GM10847 (cell line): Measurements from ENCODE around the gene GDF2.

Source experiments
- POLR2A ChIP-seq: IDR thresholded peaks from 2 replicates; pipeline ENCODE4 v1.6.1; 2011; ENCODE audit not compliant: insufficient read length; ENCODE audit errors: extremely low read depth

GDF2 gene

DNA sequence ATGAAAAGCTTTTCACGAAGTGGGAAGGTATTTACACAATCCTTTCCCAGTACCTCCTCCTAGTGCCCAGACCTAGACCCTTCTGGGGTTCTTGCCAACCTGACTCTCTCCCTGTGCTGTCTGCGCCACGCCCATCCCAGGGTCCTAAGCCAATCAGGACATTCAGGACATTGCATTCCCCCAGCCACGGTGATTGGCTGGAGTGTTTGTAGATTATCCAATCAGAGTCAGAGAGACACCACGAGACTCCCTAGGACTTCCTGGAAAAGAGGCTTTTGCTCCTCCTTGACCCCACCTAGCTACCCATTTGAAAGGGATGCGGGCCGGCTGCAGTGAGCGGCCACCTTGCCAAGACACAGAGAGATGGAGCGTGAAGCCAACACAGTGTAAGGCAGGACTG lies 3.5 kb upstream of the GDF2 start:
- TF ChIP-seq POLR2A: no peak

GRCh38 chr10:47319784-47320183 lies 2.5 kb upstream of the GDF2 start:
- no peak for TF ChIP-seq POLR2A

- TF ChIP-seq POLR2A: no peak
Observed at GRCh38 chr10:47320812-47321211, 1.4 kb upstream of the GDF2 start.

- no peak for TF ChIP-seq POLR2A
Observed at GRCh38 chr10:47321521-47322195, 596 bp upstream of the GDF2 start.

GRCh38 chr10:47323087-47323486 lies 833 bp downstream of the GDF2 start:
- no peak for TF ChIP-seq POLR2A

DNA sequence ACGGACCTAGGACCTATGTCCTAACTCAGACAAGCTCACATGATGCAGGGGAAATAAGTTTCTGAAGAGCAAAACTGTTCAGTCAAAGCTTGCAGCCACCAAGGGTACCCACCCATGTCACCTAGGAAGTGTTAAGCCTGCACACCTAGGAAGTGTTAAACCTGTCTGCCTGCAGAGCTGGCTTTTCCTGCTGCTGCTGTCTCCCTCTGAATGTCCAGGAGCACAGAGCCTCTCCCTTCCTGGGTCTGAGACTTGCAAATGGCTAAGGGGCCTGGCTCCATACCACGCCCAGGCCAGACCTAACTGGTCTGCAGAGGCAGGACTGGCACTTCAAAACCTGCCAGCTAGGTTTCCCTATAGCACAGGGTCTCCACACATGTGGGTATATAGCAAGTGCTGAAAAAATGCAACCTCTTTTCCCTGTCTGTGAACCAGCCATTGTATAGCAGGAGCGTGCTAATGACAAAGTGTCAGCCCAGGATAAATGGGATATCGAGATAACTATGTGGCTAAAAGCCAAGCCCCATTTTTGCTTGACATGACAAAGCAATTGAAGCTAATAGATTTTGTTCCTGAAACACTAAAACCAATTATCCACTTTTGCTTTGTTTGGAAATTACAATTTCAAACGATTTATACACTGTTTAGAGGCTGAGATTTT lies 1.5 kb downstream of the GDF2 start:
- TF ChIP-seq POLR2A: no peak

GRCh38 chr10:47325303-47326291 lies 3.3 kb downstream of the GDF2 start:
- no peak for TF ChIP-seq POLR2A

DNA sequence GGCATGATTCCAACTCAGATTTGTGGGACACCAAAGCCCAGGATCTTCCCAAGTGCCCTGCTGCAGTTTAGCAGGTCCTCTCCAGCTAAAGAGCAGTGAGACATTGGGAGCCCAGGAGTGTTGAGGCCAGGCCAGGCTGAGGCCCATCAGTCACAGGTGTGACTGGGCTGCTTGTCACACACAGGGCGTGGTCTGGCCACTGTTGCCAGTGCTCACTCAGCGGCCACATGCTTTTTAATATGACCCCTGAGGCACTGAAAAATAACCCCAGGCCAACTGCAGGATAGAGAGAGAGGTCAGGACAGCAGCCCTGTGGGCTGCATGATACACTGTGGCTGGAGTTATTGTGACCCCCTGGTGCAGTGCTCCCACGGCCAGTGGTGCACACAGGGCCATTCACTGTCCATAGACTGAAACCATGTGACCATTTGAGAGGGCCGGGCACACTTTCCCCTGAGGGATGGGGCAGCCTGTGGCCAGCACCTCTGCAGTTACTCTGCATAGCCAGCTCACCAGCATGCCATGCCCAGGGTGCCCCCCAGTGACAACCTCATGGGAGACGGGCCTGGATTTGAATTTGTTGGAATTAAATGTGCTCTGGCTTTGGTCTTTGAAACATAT lies 4.2 kb downstream of the GDF2 start:
- no peak for TF ChIP-seq POLR2A

GRCh38 chr10:47326927-47327330 lies 4.7 kb downstream of the GDF2 start:
- TF ChIP-seq POLR2A: no peak

- no peak for TF ChIP-seq POLR2A
Observed at GRCh38 chr10:47329855-47330254, 7.6 kb downstream of the GDF2 start.

GRCh38 chr10:47330366-47330765 lies 8.1 kb downstream of the GDF2 start:
- TF ChIP-seq POLR2A: no peak

- TF ChIP-seq POLR2A: no peak
Observed at GRCh38 chr10:47330804-47331203, 8.6 kb downstream of the GDF2 start.

DNA sequence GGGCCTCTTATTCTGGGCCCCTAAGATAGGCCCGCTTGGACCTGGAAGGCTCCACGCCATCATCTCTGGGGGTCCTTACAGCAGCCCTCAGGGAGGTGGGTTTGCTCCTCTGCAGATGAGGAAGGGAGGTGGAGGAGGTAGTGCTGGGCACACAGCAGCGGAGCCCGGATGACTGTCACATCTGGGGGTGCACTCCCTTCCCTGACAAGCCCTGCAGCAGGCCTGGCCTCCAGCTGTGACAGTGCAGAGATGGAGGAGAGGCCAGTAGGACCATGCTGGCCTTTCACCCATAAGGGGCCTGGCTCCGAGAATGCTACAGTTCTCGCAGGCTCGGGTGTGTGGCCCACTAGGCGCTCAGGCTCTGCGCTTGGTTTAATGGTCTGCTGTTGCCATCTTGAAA lies 9.2 kb downstream of the GDF2 start:
- no peak for TF ChIP-seq POLR2A

DNA sequence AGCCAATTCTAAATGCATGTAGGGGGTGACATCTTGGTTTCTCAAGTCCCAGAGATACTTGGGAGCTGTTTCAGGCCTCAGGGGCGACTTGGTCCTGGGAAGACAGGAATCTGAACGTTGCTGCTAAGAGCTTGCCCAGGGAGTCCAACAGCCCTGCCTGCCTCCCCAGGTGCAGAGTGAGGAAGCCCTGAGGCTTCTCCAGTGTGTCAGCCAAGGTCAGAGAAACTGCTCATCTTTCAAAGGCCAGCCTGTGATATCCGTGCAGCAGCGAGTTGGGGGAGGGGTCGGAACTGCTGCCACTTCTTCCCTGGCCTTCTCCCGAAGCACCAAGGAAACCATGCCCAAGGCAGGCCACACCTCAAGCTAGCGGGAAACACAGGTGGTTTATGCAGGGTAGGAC lies 9.7 kb downstream of the GDF2 start:
- no peak for TF ChIP-seq POLR2A

- TF ChIP-seq POLR2A: no peak
Observed at GRCh38 chr10:47332371-47332770, 10.1 kb downstream of the GDF2 start.

DNA sequence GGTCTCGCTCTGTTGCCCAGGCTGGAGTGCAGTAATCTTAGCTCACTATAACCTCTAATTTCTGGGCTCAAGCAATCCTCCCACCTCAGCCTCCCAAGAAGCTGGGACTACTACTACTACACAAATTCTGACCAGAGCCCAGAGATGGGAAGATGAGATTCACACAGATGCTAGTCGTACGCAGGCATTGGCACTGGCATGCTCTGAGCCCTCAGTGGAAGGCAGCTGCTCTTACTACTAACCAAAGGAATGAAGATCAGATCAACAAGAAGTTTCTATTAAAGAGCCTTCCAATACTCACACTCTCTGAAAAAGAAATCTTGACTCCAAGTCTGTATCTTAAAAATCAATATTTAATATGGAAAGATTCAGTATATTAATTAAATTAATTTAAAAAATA lies 10.7 kb downstream of the GDF2 start:
- no peak for TF ChIP-seq POLR2A

DNA sequence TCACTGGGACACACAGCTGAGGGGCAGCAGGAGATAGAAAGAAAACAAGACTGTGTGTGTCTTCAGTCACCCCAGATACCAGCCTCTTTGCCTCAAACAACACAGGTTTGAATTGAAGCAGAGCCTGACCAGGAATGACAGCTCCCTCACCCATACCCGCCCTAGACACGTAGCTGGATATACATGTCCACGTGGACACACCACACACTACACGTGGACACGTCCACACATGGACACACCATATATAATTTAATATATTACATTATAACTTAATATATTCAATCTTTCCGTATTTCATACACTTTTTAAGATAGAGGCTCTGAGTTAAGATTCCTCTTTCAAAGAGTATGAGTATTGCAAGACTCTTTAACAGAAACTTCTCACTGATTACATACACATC lies 11.3 kb downstream of the GDF2 start:
- no peak for TF ChIP-seq POLR2A
